Stimulated activated naive CD4-positive, alpha-beta T cell (primary cell): Measurements from ENCODE around the gene EFNA5.
"Not testable (repeated sequence)": the region's sequence is repeated elsewhere in the genome, so short reads cannot be mapped to it uniquely, and the experiment has no call there.

ENCODE experiments used
- DNase-seq, 6 experiments: peaks; one replicate each; lab custom pipeline; 2025; lab: John Stamatoyannopoulos, UW

Gene EFNA5

GRCh38 chr5:107457881-107458280, 212.9 kb downstream of the EFNA5 start:
- DNase-seq: no peak

- DNase-seq: no peak
Measured at GRCh38 chr5:107457138-107457537, 213.6 kb downstream of the EFNA5 start.

- DNase-seq: no peak
Measured at GRCh38 chr5:107456281-107456715, 214.4 kb downstream of the EFNA5 start.

GRCh38 chr5:107455111-107455544, 215.6 kb downstream of the EFNA5 start:
- no peak for DNase-seq

- DNase-seq: not testable (repeated sequence)
Measured at GRCh38 chr5:107451827-107452226, 218.9 kb downstream of the EFNA5 start.

- no peak for DNase-seq
Measured at GRCh38 chr5:107451028-107451427, 219.7 kb downstream of the EFNA5 start.

GRCh38 chr5:107450531-107450930, 220.2 kb downstream of the EFNA5 start:
- DNase-seq: no peak

- DNase-seq: no peak
Measured at GRCh38 chr5:107449369-107449768, 221.4 kb downstream of the EFNA5 start.

- DNase-seq: no peak
Measured at GRCh38 chr5:107447587-107447986, 223.2 kb downstream of the EFNA5 start.

GRCh38 chr5:107446972-107447371, 223.8 kb downstream of the EFNA5 start:
- DNase-seq: no peak

- DNase-seq: no peak
Measured at GRCh38 chr5:107444300-107444699, 226.4 kb downstream of the EFNA5 start.

GRCh38 chr5:107443897-107444296, 226.8 kb downstream of the EFNA5 start:
- no peak for DNase-seq

- DNase-seq: no peak
Measured at GRCh38 chr5:107442452-107442851, 228.3 kb downstream of the EFNA5 start.

GRCh38 chr5:107439832-107440231, 230.9 kb downstream of the EFNA5 start:
- no peak for DNase-seq

GRCh38 chr5:107437986-107438510, 232.7 kb downstream of the EFNA5 start:
- no peak for DNase-seq

GRCh38 chr5:107437154-107437553, 233.6 kb downstream of the EFNA5 start:
- no peak for DNase-seq

- no peak for DNase-seq
Measured at GRCh38 chr5:107436201-107436600, 234.5 kb downstream of the EFNA5 start.

- no peak for DNase-seq
Measured at GRCh38 chr5:107435061-107435460, 235.7 kb downstream of the EFNA5 start.

- not testable (repeated sequence) for DNase-seq
Measured at GRCh38 chr5:107433646-107434045, 237.1 kb downstream of the EFNA5 start.

- DNase-seq: no peak
Measured at GRCh38 chr5:107431998-107432397, 238.7 kb downstream of the EFNA5 start.

GRCh38 chr5:107431536-107431935, 239.2 kb downstream of the EFNA5 start:
- DNase-seq: no peak

- no peak for DNase-seq
Measured at GRCh38 chr5:107430071-107430625, 240.6 kb downstream of the EFNA5 start.

GRCh38 chr5:107428303-107428813, 242.4 kb downstream of the EFNA5 start:
- DNase-seq: no peak

GRCh38 chr5:107426872-107427271, 243.9 kb downstream of the EFNA5 start:
- DNase-seq: no peak
